C4-2B (cell line): ENCODE results near the gene TRIM54.
A peak's percentile ranks its signal among the peaks of the same experiment; 100 is the strongest.

Experiments
- H3K27ac ChIP-seq: fragments of 450-650 bp; 2 replicates; pipeline ENCODE4 v1.5.1; 2017
- CTCF ChIP-seq: fragments of 450-650 bp; conservative IDR thresholded peaks from 2 replicates; pipeline ENCODE4 v1.5.1; 2017; ENCODE audit warnings: mild to moderate bottlenecking
- ZFX ChIP-seq: fragments of 450-650 bp; IDR thresholded peaks from 2 replicates; pipeline ENCODE4 v1.6.1; 2017

TRIM54 gene

GRCh38 chr2:27353762-27354596, 71.8 kb downstream of the TRIM54 start:
- no peak overlapping the region for H3K27ac ChIP-seq
- TF ChIP-seq CTCF, result no peak
- no peak for TF ChIP-seq ZFX

- no peak overlapping the region for H3K27ac ChIP-seq
- TF ChIP-seq CTCF (no peak), ZFX (no peak)
These were observed 72.3 kb downstream of the TRIM54 start for GRCh38 chr2:27354597-27354927.

- TF ChIP-seq ZFX (no peak), CTCF (no peak)
- H3K27ac ChIP-seq, result peak overlapping the region; percentile 88
These were observed 73.8 kb downstream of the TRIM54 start for GRCh38 chr2:27356056-27356381.

GRCh38 chr2:27356382-27357181, 74.4 kb downstream of the TRIM54 start, which contains the start of gene GTF3C2:
TSS of gene GTF3C2 (minus strand) at chr2:27356764. CDS start at chr2:27343554, 13,210 bp downstream.
- peak within 1 kb of the TSS; percentile 88 for H3K27ac ChIP-seq
- TF ChIP-seq ZFX, result no peak
- no peak for TF ChIP-seq CTCF
